ENCODE data around the gene CDKN2C.
"Not testable (repeated sequence)": the region's sequence is repeated elsewhere in the genome, so short reads cannot be mapped to it uniquely, and the experiment has no call there.

CDKN2C gene

DNA sequence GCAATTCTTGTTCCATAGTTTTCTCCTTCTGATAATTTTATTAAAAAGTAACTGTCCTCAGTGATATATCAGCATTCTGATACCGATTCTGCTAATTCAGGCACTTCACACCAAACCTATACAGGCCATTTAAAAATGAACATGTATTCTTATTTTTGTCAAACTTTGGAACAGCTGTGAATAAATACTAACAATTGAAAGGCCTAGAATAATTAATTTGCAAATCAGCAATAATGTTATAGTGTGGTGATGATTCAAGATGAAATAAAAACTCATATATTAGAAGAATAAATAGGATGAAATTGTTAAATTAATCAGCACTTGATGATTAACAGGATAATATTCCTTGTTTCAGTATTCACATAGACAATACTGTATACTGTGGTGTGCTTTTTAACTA lies 9.9 kb downstream of the CDKN2C start:
- no peak for DNase-seq
- H3K27me3 Mint-ChIP-seq: peaks cover 17 to 22% of the 10 kb centered on the region in 2 donors
- no peak for ATAC-seq (replicated peaks)

DNA sequence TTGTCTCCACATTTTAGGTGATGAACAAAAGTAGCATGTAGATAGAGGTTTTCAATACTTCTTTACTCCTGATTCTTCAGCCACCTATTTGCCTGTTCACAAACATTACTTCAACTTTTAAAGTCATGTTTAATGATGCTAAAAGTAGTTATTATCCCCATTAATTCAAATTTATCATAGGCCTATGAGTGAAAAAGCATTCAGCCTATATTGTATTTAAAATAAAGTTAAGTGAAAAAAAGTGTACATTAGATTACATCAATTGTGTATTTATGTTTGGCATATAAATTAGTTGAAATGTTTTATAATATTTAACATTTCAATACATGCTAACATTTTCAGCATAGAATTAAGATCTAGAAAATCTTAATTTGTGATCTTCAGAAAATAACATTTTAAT lies 10.5 kb downstream of the CDKN2C start:
- peaks cover 17 to 22% of the 10 kb centered on the region in 2 donors for H3K27me3 Mint-ChIP-seq

More for the DNA sequence above, 9.9 kb downstream of the CDKN2C start:
- Mint-ChIP-seq H3K4me3 (no peak overlapping the region), H3K4me1 (peaks cover 18 to 22% of the 10 kb centered on the region in 2 donors), H3K9me3 (no peaks in the 10 kb centered on the region), H3K36me3 (no peaks in the 10 kb centered on the region), H3K27ac (no peak overlapping the region)

DNA sequence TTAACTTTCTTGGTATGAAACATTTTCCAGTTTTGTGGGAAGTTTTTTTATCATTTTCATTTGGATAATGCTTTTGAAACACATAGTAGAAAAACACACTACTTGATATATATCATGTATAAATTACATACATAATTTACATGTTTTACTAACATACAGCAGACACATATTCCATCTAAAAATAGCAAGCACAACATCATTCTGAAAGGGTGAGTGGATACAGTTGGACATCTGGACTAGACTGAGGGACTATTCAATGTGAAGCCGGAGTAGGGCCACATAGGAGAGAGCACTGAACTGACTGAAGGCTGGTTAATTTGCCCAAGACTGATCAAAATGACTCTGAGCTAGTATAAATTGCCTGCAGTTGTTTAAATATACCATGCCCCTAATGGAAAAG lies 11.7 kb downstream of the CDKN2C start:
- DNase-seq (no peak), ATAC-seq (replicated peaks) (no peak)
- Mint-ChIP-seq H3K36me3 (no peaks in the 10 kb centered on the region), H3K4me3 (no peak overlapping the region), H3K9me3 (no peaks in the 10 kb centered on the region), H3K27ac (no peak overlapping the region), H3K4me1 (peaks cover 12 to 15% of the 10 kb centered on the region in 2 donors), H3K27me3 (peaks cover 10 to 14% of the 10 kb centered on the region in 2 donors)

More for the DNA sequence above, 10.5 kb downstream of the CDKN2C start:
- Mint-ChIP-seq H3K4me1 (peaks cover 18 to 22% of the 10 kb centered on the region in 2 donors), H3K36me3 (no peaks in the 10 kb centered on the region), H3K9me3 (no peaks in the 10 kb centered on the region), H3K4me3 (no peak overlapping the region), H3K27ac (no peak overlapping the region)
- DNase-seq: no peak
- ATAC-seq (replicated peaks): no peak

DNA sequence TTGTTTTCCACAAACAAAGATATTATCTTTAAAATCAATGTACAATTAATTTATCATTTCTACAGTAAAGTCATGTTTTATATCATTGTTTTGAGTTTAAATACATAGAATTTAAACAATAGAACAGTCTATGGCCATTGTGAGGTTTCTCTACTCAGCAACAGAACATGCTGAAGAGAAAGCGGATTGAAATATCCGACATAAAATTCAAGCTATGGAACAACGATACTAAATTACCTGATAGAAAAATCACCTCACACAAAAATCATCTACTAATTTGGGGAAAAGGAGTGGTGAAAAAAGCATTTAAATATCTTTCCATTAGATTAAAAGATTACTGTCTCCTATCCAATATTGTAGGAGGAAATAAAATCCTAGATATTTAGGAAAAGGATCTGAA lies 12.6 kb downstream of the CDKN2C start:
- H3K4me3 Mint-ChIP-seq: no peak overlapping the region
- ATAC-seq (replicated peaks) (no peak), DNase-seq (no peak)
- no peaks in the 10 kb centered on the region for H3K36me3 Mint-ChIP-seq
- peaks cover 10% of the 10 kb centered on the region in 2 donors for H3K4me1 Mint-ChIP-seq
- no peak overlapping the region for H3K27ac Mint-ChIP-seq
- H3K27me3 Mint-ChIP-seq: peaks cover 7 to 11% of the 10 kb centered on the region in 2 donors
- no peaks in the 10 kb centered on the region for H3K9me3 Mint-ChIP-seq

DNA sequence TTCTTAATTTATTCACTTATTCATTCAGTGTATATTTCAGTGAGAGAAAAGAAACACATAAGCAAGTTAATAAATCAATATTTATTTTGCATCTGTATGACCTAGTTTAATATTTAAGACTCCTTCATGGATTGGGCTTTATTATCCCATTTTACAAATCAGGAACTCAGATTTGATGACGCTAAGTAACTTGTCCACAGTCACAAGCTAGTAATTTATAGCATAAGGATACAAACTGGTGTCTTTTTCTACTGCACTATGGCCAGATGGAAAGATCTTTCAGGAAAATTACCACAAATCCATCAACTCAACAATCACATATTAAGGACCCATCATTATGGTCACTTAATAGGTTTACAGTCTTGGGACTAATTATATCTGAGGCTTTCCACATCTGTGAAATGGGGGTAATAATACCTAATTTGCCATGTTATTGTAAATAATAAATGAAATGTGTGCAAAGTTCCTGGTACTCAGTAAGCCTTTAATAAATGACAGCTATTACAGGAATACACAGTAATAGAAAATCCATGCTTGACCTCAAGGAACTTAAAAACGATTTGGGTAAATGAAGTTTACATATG lies 13.3 kb downstream of the CDKN2C start:
- H3K4me3 Mint-ChIP-seq: no peak overlapping the region
- DNase-seq (no peak), ATAC-seq (replicated peaks) (no peak)
- H3K4me1 Mint-ChIP-seq: peaks cover 7 to 9% of the 10 kb centered on the region in 2 donors
- H3K36me3 Mint-ChIP-seq: no peaks in the 10 kb centered on the region
- no peaks in the 10 kb centered on the region for H3K9me3 Mint-ChIP-seq
- peaks cover 7 to 10% of the 10 kb centered on the region in 2 donors for H3K27me3 Mint-ChIP-seq
- no peak overlapping the region for H3K27ac Mint-ChIP-seq

DNA sequence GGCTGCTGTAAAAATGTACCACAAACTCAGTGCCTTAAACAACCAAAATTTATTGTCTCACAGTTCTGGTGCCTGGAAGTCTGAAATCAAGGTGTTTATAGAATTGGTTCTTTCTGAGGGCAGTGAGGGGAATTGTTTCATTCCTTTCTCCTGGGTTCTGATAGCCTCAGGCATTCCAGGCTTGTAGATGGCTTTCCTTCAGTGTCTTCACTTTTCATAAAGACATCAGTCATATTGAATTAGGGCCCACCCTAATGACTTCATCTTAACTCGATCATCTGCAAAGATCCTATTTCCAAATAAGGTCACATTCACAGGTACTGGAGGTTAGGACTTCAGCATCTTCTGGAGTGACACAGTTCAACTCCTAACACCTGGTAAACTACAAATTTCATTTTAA lies 15.0 kb downstream of the CDKN2C start:
- no peaks in the 10 kb centered on the region for H3K27me3 Mint-ChIP-seq
- no peaks in the 10 kb centered on the region for H3K36me3 Mint-ChIP-seq
- no peak overlapping the region for H3K27ac Mint-ChIP-seq
- DNase-seq (no peak), ATAC-seq (replicated peaks) (no peak)
- no peaks in the 10 kb centered on the region for H3K4me1 Mint-ChIP-seq
- no peaks in the 10 kb centered on the region for H3K9me3 Mint-ChIP-seq
- H3K4me3 Mint-ChIP-seq: no peak overlapping the region

DNA sequence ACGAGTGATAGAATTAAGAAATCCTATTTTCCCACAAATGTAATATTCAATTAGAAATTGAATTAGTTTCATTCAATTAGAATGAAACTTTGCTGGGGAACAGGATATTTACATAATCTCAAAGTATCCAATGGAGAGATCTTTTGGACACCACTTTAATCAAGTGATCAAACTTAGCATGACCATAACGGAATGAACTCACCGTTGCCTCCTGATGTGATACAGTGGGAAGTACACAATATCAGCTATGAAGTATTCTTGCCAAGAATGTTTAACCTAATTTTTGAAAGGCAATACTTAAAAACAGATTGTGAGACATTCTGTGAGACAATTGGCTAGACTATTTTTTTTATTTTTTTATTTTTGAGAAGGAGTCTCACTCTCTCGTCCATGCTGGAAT lies 16.6 kb downstream of the CDKN2C start:
- no peak overlapping the region for H3K27ac Mint-ChIP-seq
- ATAC-seq (replicated peaks) (no peak), DNase-seq (no peak)
- H3K27me3 Mint-ChIP-seq: no peaks in the 10 kb centered on the region
- H3K9me3 Mint-ChIP-seq: no peaks in the 10 kb centered on the region
- H3K4me3 Mint-ChIP-seq: no peak overlapping the region
- H3K4me1 Mint-ChIP-seq: no peaks in the 10 kb centered on the region
- H3K36me3 Mint-ChIP-seq: no peaks in the 10 kb centered on the region

DNA sequence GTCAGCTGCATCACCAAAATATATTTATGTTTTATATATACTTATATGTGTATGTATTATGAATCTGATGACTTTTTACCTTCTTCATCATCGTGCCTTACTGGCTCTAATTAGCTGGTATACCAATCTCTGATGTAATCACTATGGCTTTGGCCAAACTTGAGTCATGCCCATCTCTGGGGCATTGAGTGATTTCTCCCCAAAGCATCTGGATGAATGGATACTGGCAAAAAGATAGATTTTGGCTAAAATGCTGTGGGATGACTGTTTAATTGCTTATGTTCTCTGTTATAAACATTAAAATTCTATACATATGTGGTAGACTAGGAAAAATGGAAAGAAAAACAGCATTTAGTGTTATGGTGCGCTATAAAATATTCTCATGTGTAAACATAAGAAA lies 19.6 kb downstream of the CDKN2C start:
- H3K27ac Mint-ChIP-seq: no peak overlapping the region
- no peak overlapping the region for H3K4me3 Mint-ChIP-seq
- no peaks in the 10 kb centered on the region for H3K27me3 Mint-ChIP-seq
- H3K4me1 Mint-ChIP-seq: no peaks in the 10 kb centered on the region
- DNase-seq (no peak), ATAC-seq (replicated peaks) (no peak)
- H3K9me3 Mint-ChIP-seq: no peaks in the 10 kb centered on the region
- H3K36me3 Mint-ChIP-seq: no peaks in the 10 kb centered on the region

DNA sequence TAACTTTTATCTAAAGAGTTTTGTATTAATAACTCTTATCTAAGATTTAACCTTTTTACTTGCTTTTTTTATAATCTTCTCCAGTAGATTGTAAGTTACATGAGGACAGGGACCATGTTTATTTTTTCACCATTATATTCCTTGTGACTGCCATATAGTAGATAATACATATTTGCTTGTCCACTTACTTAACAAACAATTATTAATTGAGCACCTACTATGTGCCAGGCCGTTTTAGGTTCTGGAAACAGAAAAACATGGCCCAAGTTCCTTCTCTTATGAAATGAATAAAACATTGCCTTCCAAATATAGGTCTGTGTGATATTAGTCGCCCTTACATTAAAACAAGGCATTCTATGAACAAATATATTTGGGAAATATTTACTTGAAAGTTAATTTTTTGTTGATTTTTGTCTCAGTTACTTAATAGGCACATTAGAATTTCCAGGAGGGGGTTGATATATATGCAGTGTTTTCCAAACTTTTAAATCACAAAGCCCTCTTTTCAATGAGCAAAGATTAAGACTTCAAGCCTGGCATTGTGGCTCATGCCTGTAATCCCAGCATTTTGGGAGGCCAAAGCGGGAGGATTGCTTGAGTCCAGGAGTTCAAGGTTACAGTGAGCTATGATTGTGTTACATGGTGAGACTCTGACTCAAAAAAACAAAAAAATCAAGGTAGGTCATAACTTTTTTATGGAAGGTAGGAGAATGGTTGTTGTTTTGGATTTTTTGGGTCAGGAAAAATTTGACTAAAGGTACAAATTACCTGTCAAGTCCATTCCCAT lies 22.7 kb downstream of the CDKN2C start:
- no peak overlapping the region for H3K4me3 Mint-ChIP-seq
- H3K36me3 Mint-ChIP-seq: no peaks in the 10 kb centered on the region
- no peaks in the 10 kb centered on the region for H3K27me3 Mint-ChIP-seq
- H3K4me1 Mint-ChIP-seq: no peaks in the 10 kb centered on the region
- no peak overlapping the region for H3K27ac Mint-ChIP-seq
- ATAC-seq (replicated peaks) (no peak), DNase-seq (no peak)
- no peaks in the 10 kb centered on the region for H3K9me3 Mint-ChIP-seq

DNA sequence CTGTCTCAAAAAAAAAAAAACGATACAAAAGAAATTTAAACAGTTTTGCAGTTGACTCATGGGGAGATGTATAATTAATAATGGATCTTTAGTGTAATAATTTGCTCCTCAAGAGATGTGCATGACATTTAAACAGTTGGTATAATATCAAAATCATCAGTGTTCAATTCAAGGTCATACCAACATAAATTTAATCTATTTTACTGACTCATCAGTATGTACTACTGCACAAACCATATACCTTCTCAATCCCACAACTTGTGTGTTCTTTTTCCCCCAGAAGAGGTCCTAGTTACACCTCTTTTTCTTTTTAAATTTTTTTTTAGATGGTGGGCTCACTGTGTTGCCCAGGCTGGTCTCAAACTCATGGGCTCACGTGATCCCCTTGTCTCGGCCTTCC lies 23.6 kb downstream of the CDKN2C start:
- Mint-ChIP-seq H3K4me1 (no peaks in the 10 kb centered on the region), H3K9me3 (no peaks in the 10 kb centered on the region), H3K36me3 (no peaks in the 10 kb centered on the region), H3K4me3 (no peak overlapping the region), H3K27me3 (no peaks in the 10 kb centered on the region), H3K27ac (no peak overlapping the region)
- no peak for DNase-seq
- no peak for ATAC-seq (replicated peaks)

DNA sequence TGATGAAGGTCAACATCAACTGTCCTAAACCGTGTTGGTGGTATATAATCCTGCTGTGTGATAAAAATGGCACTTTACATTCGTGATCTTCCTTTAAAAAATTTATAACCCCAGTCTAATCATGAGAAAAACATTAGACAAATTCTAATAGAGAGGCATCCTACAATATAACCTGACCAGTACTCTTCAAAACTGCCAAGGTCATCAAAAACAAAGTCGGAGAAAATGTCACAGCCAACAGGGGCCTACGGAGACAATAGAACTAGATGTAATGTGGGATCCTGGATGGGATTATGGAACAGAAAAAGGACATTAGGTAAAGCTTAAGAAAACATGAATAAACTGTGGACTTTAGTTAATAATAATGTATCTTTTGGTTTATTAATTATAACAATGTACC lies 25.0 kb downstream of the CDKN2C start:
- Mint-ChIP-seq H3K27ac (no peak overlapping the region), H3K4me1 (peaks cover under 1 to 2% of the 10 kb centered on the region in 2 donors), H3K27me3 (no peaks in the 10 kb centered on the region), H3K4me3 (no peak overlapping the region), H3K9me3 (peaks cover 0 to 2% of the 10 kb centered on the region in 2 donors), H3K36me3 (no peaks in the 10 kb centered on the region)
- no peak for DNase-seq
- no peak for ATAC-seq (replicated peaks)

DNA sequence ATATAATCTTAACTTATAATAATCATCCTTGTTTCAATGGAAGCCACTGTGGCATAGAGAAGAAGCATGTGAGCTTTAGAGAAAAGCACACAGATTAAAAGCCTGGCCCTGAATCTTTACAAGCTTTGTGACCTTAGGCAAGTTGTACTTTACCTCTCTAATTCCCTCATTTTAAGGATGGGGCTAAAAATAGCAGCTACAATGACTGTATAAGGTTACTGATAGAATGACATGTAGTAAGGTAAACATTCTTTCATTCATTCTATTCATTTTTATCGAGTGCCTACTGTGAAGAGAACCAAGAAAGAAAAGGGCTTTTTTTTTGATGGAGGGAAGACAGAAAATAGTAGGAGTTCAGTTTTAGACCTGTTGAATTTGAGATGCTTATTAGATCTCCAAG lies 25.6 kb downstream of the CDKN2C start:
- DNase-seq (no peak), ATAC-seq (replicated peaks) (no peak)
- Mint-ChIP-seq H3K27me3 (no peaks in the 10 kb centered on the region), H3K4me1 (peaks cover 5 to 6% of the 10 kb centered on the region in 2 donors), H3K4me3 (no peak overlapping the region), H3K9me3 (peaks cover 0 to 2% of the 10 kb centered on the region in 2 donors), H3K27ac (no peak overlapping the region), H3K36me3 (no peaks in the 10 kb centered on the region)

DNA sequence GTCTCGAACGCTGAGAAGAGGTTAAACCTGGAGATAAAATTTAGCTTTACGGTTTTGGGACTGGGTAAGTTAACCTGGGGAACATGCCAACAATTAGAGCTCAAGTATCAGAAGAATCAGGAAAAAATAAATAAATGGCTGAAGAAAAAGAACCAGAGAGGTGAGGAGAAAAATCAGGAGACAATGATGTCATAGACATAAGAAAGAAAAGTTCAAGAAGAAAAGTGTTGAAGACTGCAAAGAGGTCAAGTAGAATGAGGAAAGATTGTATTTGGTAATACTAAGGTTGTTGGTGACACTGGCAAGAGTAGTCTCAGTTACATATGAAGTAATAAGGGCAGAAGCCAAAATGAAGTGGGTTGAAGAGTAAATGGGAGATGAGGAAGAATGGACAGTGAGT lies 26.0 kb downstream of the CDKN2C start:
- Mint-ChIP-seq H3K4me3 (no peak overlapping the region), H3K36me3 (no peaks in the 10 kb centered on the region), H3K4me1 (peaks cover 5 to 6% of the 10 kb centered on the region in 2 donors), H3K27me3 (no peaks in the 10 kb centered on the region), H3K9me3 (peaks cover 0 to 2% of the 10 kb centered on the region in 2 donors), H3K27ac (no peak overlapping the region)
- ATAC-seq (replicated peaks) (no peak), DNase-seq (no peak)

DNA sequence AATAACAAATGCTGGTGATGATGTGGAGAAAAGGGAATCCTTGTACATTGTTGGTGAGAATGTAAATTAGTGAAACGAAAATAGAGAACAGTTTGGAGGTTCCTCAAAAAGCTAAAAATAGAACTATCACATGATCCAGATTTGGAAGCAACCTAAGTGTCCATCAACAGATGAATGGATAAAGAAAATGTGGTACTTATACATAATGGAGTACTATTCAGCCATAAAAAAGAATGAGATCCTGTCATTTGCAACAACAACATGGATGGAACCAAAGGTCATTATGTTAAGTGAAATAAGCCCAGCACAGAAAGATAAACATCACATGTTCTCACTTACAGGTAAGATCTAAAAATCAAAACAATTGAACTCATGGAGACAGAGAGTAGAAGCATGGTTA lies 29.3 kb downstream of the CDKN2C start:
- ATAC-seq (replicated peaks); H3K36me3 Mint-ChIP-seq; H3K27me3 Mint-ChIP-seq; H3K9me3 Mint-ChIP-seq; DNase-seq; H3K4me1 Mint-ChIP-seq; H3K4me3 Mint-ChIP-seq; H3K27ac Mint-ChIP-seq: not testable (repeated sequence)

DNA sequence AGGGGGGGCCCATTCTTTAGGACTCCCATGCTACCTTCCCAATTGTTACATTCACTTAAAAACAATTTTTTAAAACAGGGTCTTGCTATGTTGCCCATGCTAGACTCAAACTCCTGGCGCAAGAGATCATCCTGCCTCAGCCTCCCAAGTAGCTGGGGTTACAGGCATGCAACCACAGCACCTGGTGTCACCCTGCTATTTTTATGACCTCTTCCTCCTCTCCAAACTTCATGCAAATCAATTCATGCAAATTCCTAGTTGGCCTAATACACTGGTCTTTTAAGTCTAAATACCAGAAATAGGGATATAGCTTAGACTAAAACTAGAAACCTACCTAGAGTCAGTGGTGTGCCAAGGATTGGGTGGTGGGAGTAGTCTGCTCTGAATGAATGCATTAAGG lies 30.1 kb downstream of the CDKN2C start:
- Mint-ChIP-seq H3K4me3 (no peak overlapping the region), H3K27me3 (peaks cover 0 to 8% of the 10 kb centered on the region in 2 donors), H3K9me3 (peaks cover 0 to 2% of the 10 kb centered on the region in 2 donors), H3K4me1 (peaks cover 5 to 6% of the 10 kb centered on the region in 2 donors), H3K27ac (no peak overlapping the region), H3K36me3 (no peaks in the 10 kb centered on the region)
- no peak for ATAC-seq (replicated peaks)
- DNase-seq: no peak
